ENCODE data around the gene PHF23.
A peak's percentile ranks its signal among the peaks of the same experiment; 100 is the strongest.

PHF23 gene

DNA sequence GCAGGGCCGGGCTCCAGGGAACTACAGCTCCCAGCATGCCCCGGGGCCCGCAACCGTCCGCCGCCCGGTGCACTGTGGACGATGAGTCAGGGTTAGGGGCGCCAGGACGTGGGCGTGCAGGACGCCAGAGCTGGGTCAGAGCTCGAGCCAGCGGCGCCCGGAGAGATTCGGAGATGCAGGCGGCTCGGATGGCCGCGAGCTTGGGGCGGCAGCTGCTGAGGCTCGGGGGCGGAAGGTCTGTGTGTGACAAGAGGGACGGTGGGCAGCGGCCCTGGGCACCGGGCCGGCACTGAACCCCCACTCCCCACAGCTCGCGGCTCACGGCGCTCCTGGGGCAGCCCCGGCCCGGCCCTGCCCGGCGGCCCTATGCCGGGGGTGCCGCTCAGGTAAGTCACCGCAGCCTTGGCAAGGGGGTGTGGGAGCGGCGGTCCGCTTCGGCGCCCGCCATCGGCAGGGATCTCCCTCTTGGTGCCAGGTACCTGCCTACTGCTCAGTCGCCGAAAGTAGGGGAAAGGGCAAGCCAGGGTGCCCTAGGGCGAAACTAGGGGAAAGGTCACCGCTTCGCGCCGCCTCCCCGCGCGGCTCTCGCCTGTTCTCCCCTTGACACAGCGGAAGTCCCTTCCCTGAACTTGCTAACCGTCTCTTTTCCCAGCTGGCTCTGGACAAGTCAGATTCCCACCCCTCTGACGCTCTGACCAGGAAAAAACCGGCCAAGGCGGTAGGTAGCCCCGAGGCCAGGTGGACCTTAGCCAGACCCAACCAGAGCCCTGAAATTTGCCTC is 19.3 kb downstream of the PHF23 start, which contains the start of the genes ACADVL and DLG4:
Gene ACADVL (plus strand): TSS at position 127 of the 781 bp plus-strand sequence. CDS start 47 bp downstream, at position 174.
Gene DLG4 (minus strand): TSS at position 25 of the 781 bp plus-strand sequence.
- DNase-seq: peak; percentile 53

GRCh38 chr17:7219229-7219811 is 19.9 kb downstream of the PHF23 start:
- DNase-seq: no peak

DNA sequence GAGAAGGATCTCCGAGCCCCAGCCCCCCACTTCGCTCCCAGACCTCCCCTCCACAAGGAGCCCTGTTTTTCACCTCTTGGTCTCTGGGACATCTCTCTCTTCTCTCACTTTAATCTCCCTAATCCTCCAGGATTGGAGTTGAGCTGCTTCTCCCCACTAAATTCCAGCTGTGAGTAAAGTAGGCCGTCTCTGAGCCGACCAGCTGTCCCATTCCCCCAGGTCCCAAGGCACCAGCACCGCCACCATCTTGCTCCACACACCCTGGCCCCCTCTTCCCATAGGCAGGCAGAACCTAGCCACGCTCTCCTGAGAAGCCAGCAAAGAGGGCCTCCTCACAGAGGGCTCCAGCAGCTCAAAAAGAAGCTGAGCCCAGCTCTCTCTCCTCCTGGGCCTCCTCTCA is 20.5 kb downstream of the PHF23 start:
- DNase-seq: no peak

DNA sequence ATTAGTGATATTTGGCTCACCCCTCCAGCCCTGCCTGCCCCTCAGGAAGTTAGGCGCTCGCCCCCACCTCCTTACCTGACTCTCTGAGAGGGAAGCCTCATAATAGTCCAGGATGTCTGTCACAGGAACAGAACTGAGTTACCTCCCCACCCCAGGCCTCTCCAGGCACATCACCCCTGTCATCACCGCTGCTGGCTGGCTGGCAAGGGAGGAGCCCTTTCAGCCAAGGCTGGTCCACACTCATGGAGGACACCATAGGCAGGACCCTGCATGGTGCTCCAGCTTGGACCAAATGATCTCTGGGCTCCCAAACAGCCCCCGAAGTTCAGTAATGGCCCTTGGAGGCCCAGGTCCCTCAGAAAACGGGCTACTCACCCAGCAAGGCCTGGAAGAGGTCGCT is 21.1 kb downstream of the PHF23 start:
- no peak for DNase-seq

DNA sequence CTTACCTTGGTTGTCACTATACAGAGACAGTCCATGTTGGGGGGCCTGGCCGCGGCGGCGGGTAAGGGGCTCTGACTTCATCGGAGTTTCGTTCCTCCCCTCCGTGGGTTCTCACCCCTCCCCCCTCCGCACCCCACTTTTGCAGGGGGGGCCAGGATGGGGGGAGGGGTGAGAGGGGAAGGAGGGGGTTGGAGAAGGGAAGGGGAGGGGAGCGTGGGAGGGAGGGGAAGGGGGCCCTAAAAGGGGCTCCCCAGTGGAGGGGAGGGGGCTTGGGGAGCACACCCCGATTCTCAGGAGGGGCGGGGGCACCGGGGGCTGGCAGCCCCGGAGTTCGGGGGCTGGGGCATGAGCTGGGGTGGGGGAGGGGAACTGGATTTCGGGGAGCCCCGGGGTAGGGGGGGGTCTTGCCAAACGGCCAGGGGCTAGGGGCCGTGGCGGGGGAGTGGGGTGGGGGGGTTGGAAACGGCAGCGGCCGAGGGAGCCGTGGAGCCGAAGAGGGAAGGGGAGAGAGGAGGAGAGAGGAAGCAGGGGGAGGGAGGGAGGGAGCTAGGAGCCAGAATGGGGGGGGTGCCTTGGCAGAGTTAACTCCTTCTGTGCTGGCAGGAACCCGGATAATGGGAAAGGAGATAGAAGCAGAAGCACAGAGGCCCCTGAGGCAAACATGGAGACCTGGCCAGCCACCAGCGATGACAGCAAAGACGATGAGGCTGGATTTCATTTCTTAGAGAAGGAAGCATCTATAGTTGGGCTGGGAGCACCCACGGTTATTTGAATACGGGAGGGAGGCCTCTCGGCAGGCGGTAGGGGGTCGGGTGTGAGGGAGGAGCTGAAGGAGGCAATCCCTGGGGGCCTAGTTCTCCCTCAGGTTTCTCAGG is 21.9 kb downstream of the PHF23 start:
- DNase-seq: peak; percentile 62

DNA sequence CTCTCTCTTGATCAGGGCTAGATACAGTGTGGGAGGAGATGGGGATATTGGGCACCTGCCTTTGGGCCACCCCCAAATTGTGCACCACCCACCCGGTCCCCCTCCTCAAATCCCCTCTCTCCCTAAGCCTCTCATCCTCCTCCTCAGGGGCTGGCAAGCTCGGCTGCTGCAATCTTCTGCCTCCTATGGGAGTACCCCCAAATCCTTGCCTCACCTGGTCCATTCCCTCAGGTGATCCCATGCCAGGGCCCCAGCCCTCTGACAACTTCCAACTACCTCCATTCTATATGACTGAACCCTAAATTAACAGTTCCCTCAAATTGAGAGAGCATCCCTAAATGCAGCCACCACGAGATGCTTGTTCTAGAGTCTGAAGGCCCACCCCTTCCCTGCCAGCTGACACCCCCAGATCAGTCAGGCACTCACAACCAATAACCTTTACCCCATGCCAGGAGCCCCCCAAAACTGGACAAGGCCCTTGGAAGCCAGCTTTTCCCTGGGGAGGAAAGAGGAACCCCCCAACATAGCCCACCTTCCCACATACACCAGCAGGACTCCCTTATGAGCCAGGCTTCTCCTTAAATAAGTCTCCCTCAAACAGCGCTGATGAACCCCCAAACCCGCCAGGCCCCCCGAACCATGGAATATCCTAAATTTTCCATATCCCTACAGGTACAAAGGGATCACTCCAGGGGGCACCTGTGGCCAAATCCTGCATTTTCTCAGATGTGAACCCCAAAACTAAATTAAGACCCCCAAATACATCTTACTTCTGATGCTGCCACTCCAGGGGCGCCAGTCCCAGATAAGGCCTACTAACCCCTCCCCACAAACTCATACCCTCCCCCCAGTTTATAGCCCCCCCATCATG is 22.8 kb downstream of the PHF23 start:
- DNase-seq: no peak

GRCh38 chr17:7215652-7216180 is 23.5 kb downstream of the PHF23 start:
- DNase-seq: no peak

DNA sequence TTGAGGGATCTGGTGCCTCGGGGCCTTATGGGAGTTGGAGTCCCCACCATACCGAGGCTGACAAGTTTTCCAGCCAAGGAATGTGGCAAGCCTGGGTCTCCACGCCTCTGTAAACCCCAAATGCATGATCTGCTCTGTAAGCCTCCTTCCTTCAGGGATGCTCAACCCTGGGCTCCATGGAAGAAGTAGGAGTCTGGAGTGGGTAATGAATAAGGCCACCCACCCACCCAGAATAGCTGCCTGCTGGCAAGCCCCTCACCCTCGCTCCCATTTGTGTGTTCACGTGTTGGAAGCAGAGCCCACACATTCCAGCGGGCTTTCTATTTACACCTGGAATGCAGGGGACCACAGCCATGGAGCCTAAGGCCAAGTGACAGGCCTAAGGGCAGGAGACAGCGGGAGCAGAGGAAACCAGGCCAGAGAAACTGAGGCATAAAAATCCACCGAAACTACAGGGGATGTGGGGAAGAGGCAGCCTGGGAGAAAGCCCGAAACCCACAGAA is 24.1 kb downstream of the PHF23 start:
- DNase-seq: no peak

GRCh38 chr17:7214300-7215135 is 24.7 kb downstream of the PHF23 start:
- DNase-seq: peak; percentile 99

DNA sequence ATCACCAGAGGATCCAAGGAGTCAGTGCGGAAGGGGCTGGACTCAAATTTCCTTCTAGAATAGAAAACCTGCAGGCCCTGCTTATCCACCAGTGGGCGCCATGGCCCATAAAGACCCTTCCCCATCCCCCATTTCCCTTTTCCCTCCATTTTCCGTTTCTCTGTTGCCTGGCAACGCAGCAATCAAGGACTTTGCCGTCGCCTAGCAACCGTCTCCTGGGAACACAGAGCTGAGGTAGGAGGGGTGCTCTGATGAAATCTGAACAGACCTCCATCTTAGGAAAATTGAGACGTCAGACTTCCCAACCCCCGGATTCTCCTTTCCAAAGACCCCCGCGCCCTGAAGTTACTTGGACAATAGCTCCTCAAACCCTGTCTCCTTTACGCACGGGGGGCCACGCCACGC is 25.4 kb downstream of the PHF23 start:
- peak; percentile 98 for DNase-seq

GRCh38 chr17:7211491-7212273 is 27.6 kb downstream of the PHF23 start:
- DNase-seq: no peak

GRCh38 chr17:7208754-7209460 is 30.4 kb downstream of the PHF23 start:
- no peak for DNase-seq

GRCh38 chr17:7208027-7208571 is 31.2 kb downstream of the PHF23 start:
- no peak for DNase-seq

GRCh38 chr17:7207120-7208001 is 31.9 kb downstream of the PHF23 start:
- no peak for DNase-seq

DNA sequence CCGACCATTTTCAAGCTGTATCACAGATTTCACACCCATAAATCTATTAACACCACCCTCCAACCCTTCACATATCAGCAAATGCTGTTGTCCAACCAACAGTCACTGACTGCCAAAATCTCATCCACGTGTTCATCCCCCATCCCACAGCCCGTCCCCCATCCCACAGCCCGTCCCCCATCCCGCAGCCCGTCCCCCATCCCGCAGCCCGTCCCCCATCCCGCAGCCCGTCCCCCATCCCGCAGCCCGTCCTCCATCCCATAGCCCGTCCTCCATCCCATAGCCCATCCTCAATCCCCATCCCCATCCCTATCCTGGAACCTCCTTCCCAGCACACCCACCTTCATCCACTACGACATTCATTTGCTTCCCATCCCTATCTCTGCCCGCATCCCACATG is 33.7 kb downstream of the PHF23 start:
- no peak for DNase-seq

DNA sequence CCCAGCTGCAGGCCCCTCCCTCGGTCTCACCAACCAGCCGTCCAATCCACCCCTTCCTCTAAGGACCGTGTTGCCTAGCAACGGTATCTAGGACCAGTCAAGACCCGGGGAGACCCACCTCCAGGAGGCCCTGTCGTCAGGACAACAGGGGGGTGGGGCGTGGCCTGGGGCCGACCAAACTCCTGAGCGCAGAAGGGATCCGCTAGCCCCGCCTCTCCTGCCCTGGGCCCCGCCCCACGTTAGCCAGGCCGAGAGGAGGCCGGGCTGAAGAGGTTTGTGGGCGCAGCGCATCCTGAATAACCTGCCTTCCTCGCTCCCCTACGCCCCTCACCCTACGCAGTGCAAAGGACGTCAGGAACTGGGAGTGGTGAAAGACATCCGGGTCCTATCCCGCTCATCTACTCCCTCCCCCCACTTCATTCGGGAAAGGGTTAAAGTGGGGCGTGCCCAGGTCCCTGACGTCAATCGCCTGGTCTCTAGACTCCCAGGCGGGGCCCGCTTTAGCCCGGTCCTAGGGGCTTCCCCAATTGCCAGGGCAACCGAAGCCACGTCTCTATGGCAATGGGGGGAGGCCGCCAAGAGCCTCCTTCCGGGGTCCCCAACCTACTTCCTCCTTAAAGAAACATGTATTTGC is 34.3 kb downstream of the PHF23 start:
- DNase-seq: peak; percentile 97

- no peak for DNase-seq
Measured at GRCh38 chr17:7204336-7204735, 34.9 kb downstream of the PHF23 start.

GRCh38 chr17:7203391-7203790 is 35.9 kb downstream of the PHF23 start:
- DNase-seq: no peak

Measured in NCI-H1436 (cell line).